GM18505 (cell line): ENCODE results near the gene OR7G2.
"Not testable (repeated sequence)": the region's sequence is repeated elsewhere in the genome, so short reads cannot be mapped to it uniquely, and the experiment has no call there.

Experiments used
- ATAC-seq: cut with Tn5 transposase; IDR thresholded peaks from one replicate; pipeline ENCODE4 v1.9.1; 2021; ENCODE audit not compliant: unreplicated experiment
- POLR2A ChIP-seq: IDR thresholded peaks from 4 replicates; pipeline ENCODE4 v1.6.1; 2011; ENCODE audit warnings: borderline replicate concordance; ENCODE audit not compliant: insufficient read depth, insufficient read length; ENCODE audit errors: extremely low read depth

Gene OR7G2

GRCh38 chr19:9126900-9127405 lies 19.7 kb upstream of the OR7G2 start, which contains the start of gene OR7G3:
OR7G3 (minus strand) TSS chr19:9126950; CDS start chr19:9126950, 0 bp downstream.
- ATAC-seq: no peak
- no peak for TF ChIP-seq POLR2A

- ATAC-seq: no peak
- TF ChIP-seq POLR2A: no peak
Measured at GRCh38 chr19:9116547-9116946, 9.3 kb upstream of the OR7G2 start.

- TF ChIP-seq POLR2A: no peak
- ATAC-seq: no peak
Measured at GRCh38 chr19:9115307-9115813, 8.1 kb upstream of the OR7G2 start, which contains the start of gene OR7G1. OR7G1 (minus strand) TSS chr19:9115763; CDS start chr19:9115763, 0 bp downstream.

- ATAC-seq: no peak
- TF ChIP-seq POLR2A: no peak
Measured at GRCh38 chr19:9109959-9110358, 2.7 kb upstream of the OR7G2 start.

GRCh38 chr19:9086761-9087160 lies 20.5 kb downstream of the OR7G2 start, which contains the start of gene OR1M1:
OR1M1 (plus strand) TSS chr19:9087061; CDS start chr19:9093245, 6,184 bp downstream.
- ATAC-seq: no peak

GRCh38 chr19:9078651-9079050 lies 28.6 kb downstream of the OR7G2 start:
- no peak for ATAC-seq
- TF ChIP-seq POLR2A: no peak

More at GRCh38 chr19:9086761-9087160, 20.5 kb downstream of the OR7G2 start, which contains the start of gene OR1M1:
- no peak for TF ChIP-seq POLR2A

- no peak for TF ChIP-seq POLR2A
- no peak for ATAC-seq
Measured at GRCh38 chr19:9076901-9077300, 30.4 kb downstream of the OR7G2 start.

- no peak for TF ChIP-seq POLR2A
- no peak for ATAC-seq
Measured at GRCh38 chr19:9075064-9075949, 32.0 kb downstream of the OR7G2 start.

GRCh38 chr19:9073806-9074205 lies 33.5 kb downstream of the OR7G2 start:
- ATAC-seq: no peak
- TF ChIP-seq POLR2A: no peak

GRCh38 chr19:9071720-9072119 lies 35.6 kb downstream of the OR7G2 start:
- ATAC-seq: not testable (repeated sequence)

- no peak for TF ChIP-seq POLR2A
- ATAC-seq: no peak
Measured at GRCh38 chr19:9070066-9070465, 37.2 kb downstream of the OR7G2 start.

GRCh38 chr19:9065457-9066014 lies 41.7 kb downstream of the OR7G2 start:
- no peak for TF ChIP-seq POLR2A
- no peak for ATAC-seq

GRCh38 chr19:9061879-9062278 lies 45.4 kb downstream of the OR7G2 start:
- ATAC-seq: no peak
- no peak for TF ChIP-seq POLR2A
